GM23338 (cell line): ENCODE measurements around the gene AP2A1. TPM values are rescaled to one million over a fixed set of nuclear protein-coding genes. Genes with fewer than 3 reads are reported as not detected.

Source experiments
- ATAC-seq: fragments of 200-7000 bp; cut with Tn5 transposase; 3 replicates; pipeline ENCODE4 v1.9.1; 2020
- DNase-seq: peaks from one replicate; pipeline ENCODE4 v3.0.0-alpha.2; 2015; ENCODE audit warnings: low spot score
- H2AFZ ChIP-seq: fragments of 200-600 bp; sonication (generic); 2 replicates; pipeline ENCODE4 v1.8.0; 2016; ENCODE audit warnings: antibody characterized with exemption, mild to moderate bottlenecking, moderate library complexity
- H3F3A ChIP-seq: fragments of 200-600 bp; sonication (generic); replicated peaks from 2 replicates; pipeline ENCODE4 v1.8.0; 2017; ENCODE audit warnings: antibody characterized with exemption, mixed run types, low read depth
- H3K27ac ChIP-seq: fragments of 200-600 bp; sonication (generic); 2 replicates; pipeline ENCODE4 v1.6.1; 2016; ENCODE audit warnings: low read depth
- H3K27me3 ChIP-seq: fragments of 200-600 bp; sonication (generic); 2 replicates; pipeline ENCODE4 v1.8.0; 2016; ENCODE audit warnings: mild to moderate bottlenecking, mixed run types, moderate library complexity; ENCODE audit not compliant: insufficient read depth
- H3K36me3 ChIP-seq: fragments of 200-600 bp; sonication (generic); 2 replicates; pipeline ENCODE4 v1.8.0; 2016; ENCODE audit warnings: mild to moderate bottlenecking; ENCODE audit not compliant: insufficient read depth
- H3K4me1 ChIP-seq: fragments of 200-600 bp; sonication (generic); 2 replicates; pipeline ENCODE4 v1.8.0; 2016; ENCODE audit warnings: mild to moderate bottlenecking, moderate library complexity; ENCODE audit not compliant: insufficient read depth
- H3K4me2 ChIP-seq: fragments of 200-600 bp; sonication (generic); 2 replicates; pipeline ENCODE4 v1.7.1; 2017; ENCODE audit warnings: mixed run types
- H3K4me3 ChIP-seq: fragments of 200-600 bp; sonication (generic); 2 replicates; pipeline ENCODE4 v1.6.1; 2016; ENCODE audit warnings: mixed run types
- H3K79me2 ChIP-seq: fragments of 200-600 bp; sonication (generic); replicated peaks from 2 replicates; pipeline ENCODE4 v1.8.0; 2017; ENCODE audit warnings: mild to moderate bottlenecking; ENCODE audit not compliant: insufficient read depth
- H3K9me2 ChIP-seq: fragments of 200-600 bp; sonication (generic); 2 replicates; pipeline ENCODE4 v1.8.0; 2017; ENCODE audit not compliant: insufficient read depth
- H4K20me1 ChIP-seq: fragments of 200-600 bp; sonication (generic); replicated peaks from 2 replicates; pipeline ENCODE4 v1.8.0; 2017; ENCODE audit warnings: mild to moderate bottlenecking; ENCODE audit not compliant: insufficient read depth
- H3K27ac Mint-ChIP-seq: 2 replicates; pipeline ENCODE4 v1.8.0; 2020; ENCODE audit warnings: inconsistent platforms, mild to moderate bottlenecking, moderate library complexity, mixed read lengths
- H3K27me3 Mint-ChIP-seq: 3 replicates; pipeline ENCODE4 v1.8.0; 2022; ENCODE audit warnings: low read depth, mild to moderate bottlenecking, moderate library complexity, mixed read lengths, inconsistent platforms; ENCODE audit not compliant: insufficient read depth, poor library complexity
- H3K36me3 Mint-ChIP-seq: 3 replicates; pipeline ENCODE4 v1.8.0; 2021; ENCODE audit warnings: low read depth, mild to moderate bottlenecking, inconsistent platforms, moderate library complexity, mixed read lengths
- H3K4me1 Mint-ChIP-seq: 3 replicates; pipeline ENCODE4 v1.8.0; 2020; ENCODE audit warnings: mild to moderate bottlenecking, inconsistent platforms, mixed read lengths
- H3K4me3 Mint-ChIP-seq: 3 replicates; pipeline ENCODE4 v1.8.0; 2021; ENCODE audit warnings: moderate library complexity, mild to moderate bottlenecking, inconsistent platforms, mixed read lengths
- H3K9me3 Mint-ChIP-seq: 3 replicates; pipeline ENCODE4 v1.8.0; 2020; ENCODE audit warnings: moderate library complexity, mild to moderate bottlenecking, inconsistent platforms, mixed read lengths
- ZNF331 ChIP-seq: fragments of 250-450 bp; sonication (Bioruptor Pico); IDR thresholded peaks from 2 replicates; pipeline ENCODE4 v1.5.0; 2020; ENCODE audit warnings: low read depth, mild to moderate bottlenecking, moderate library complexity
- polyA plus RNA-seq: library from polyadenylated mRNA; unstranded; fragments of >200 nt; fragmentation: Nextera tagmentation; extraction: Ambion mirVana; gene quantifications from 2 replicates; pipeline ENCODE4 v1.2.1, GENCODE V29; 2016
- total RNA-seq: library from RNA; depleted of rRNA; stranded (reverse); fragments of >200 nt; shearing (Covaris generic); gene quantifications from 2 replicates; pipeline ENCODE4 v1.2.3, GENCODE V29; 2014
- TF ChIP-seq, protein P1 (sequence below): fragments of 250-450 bp; sonication (Bioruptor Pico); IDR thresholded peaks from 2 replicates; pipeline ENCODE4 v1.5.0; 2020; ENCODE audit warnings: mild to moderate bottlenecking, moderate library complexity
- TF ChIP-seq, protein P2 (sequence below), 2 experiments: fragments of 200-600 bp in 1 of 2; sonication (generic) in 1 of 2; conservative IDR thresholded peaks; 2 replicates each; pipeline versions ENCODE4 v1.5.1 to v1.6.1; 2016 to 2017; ENCODE audit warnings: antibody characterized with exemption in 2 of 2, low read depth in 2 of 2, mild to moderate bottlenecking in 2 of 2, moderate library complexity in 1 of 2

AP2A1 gene
- total and polyA plus RNA-seq, 2 experiments from 2014 or later = 34.1 to 129 TPM

DNA sequence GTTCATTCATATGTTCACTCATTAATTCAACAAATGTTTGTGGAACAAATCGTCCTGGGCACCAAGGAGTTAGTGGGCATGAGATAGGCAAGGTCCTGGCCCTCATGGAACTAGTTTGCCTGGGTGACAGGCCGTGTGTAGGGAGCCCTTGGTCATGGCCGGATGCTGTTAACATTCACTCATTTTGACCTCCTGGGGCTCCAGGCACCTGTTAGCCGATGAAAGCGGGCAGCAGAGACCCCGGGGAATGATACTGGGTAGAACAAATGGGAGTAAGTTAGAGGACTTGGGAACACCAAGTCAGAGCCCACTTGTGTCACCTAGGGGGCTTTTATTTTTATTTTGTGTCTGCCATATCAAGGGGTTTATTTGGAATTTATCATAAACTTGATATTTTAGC is 57.9 kb downstream of the AP2A1 start (continued):
- TF ChIP-seq, protein P1, sequence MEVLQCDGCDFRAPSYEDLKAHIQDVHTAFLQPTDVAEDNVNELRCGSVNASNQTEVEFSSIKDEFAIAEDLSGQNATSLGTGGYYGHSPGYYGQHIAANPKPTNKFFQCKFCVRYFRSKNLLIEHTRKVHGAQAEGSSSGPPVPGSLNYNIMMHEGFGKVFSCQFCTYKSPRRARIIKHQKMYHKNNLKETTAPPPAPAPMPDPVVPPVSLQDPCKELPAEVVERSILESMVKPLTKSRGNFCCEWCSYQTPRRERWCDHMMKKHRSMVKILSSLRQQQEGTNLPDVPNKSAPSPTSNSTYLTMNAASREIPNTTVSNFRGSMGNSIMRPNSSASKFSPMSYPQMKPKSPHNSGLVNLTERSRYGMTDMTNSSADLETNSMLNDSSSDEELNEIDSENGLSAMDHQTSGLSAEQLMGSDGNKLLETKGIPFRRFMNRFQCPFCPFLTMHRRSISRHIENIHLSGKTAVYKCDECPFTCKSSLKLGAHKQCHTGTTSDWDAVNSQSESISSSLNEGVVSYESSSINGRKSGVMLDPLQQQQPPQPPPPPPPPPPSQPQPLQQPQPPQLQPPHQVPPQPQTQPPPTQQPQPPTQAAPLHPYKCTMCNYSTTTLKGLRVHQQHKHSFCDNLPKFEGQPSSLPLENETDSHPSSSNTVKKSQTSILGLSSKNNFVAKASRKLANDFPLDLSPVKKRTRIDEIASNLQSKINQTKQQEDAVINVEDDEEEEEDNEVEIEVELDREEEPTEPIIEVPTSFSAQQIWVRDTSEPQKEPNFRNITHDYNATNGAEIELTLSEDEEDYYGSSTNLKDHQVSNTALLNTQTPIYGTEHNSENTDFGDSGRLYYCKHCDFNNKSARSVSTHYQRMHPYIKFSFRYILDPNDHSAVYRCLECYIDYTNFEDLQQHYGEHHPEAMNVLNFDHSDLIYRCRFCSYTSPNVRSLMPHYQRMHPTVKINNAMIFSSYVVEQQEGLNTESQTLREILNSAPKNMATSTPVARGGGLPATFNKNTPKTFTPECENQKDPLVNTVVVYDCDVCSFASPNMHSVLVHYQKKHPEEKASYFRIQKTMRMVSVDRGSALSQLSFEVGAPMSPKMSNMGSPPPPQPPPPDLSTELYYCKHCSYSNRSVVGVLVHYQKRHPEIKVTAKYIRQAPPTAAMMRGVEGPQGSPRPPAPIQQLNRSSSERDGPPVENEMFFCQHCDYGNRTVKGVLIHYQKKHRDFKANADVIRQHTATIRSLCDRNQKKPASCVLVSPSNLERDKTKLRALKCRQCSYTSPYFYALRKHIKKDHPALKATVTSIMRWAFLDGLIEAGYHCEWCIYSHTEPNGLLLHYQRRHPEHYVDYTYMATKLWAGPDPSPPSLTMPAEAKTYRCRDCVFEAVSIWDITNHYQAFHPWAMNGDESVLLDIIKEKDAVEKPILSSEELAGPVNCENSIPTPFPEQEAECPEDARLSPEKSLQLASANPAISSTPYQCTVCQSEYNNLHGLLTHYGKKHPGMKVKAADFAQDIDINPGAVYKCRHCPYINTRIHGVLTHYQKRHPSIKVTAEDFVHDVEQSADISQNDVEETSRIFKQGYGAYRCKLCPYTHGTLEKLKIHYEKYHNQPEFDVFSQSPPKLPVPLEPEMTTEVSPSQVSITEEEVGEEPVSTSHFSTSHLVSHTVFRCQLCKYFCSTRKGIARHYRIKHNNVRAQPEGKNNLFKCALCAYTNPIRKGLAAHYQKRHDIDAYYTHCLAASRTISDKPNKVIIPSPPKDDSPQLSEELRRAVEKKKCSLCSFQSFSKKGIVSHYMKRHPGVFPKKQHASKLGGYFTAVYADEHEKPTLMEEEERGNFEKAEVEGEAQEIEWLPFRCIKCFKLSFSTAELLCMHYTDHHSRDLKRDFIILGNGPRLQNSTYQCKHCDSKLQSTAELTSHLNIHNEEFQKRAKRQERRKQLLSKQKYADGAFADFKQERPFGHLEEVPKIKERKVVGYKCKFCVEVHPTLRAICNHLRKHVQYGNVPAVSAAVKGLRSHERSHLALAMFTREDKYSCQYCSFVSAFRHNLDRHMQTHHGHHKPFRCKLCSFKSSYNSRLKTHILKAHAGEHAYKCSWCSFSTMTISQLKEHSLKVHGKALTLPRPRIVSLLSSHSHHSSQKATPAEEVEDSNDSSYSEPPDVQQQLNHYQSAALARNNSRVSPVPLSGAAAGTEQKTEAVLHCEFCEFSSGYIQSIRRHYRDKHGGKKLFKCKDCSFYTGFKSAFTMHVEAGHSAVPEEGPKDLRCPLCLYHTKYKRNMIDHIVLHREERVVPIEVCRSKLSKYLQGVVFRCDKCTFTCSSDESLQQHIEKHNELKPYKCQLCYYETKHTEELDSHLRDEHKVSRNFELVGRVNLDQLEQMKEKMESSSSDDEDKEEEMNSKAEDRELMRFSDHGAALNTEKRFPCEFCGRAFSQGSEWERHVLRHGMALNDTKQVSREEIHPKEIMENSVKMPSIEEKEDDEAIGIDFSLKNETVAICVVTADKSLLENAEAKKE (CRISPR knock-in tag) = no peak

DNA sequence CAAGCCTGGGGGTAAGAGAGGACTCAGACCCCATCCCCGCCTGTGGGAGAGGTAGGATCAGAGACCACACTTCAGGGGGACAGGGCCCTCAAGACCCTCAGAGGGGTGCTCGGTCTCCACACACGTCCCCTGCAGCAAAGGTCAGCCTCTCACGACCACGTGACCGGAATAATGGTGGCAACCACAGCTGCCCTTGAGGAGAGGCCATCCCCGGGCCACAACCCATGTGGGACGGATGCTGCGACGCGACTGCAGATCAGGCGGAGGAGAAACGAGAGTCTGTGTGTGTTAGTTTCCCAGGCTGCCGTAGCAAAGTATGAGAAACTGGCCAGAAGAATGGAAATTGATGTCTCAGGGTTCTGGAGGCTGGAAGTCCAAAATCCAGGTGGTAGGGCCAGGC is 60.2 kb downstream of the AP2A1 start:
- H2AFZ ChIP-seq = no peak overlapping the region
- Mint-ChIP-seq H3K4me3 (no peak overlapping the region), H3K4me1 (no peaks in the 10 kb centered on the region), H3K27me3 (peaks cover 9% of the 10 kb centered on the region), H3K27ac (no peak overlapping the region), H3K36me3 (peaks cover 13% of the 10 kb centered on the region), H3K9me3 (no peaks in the 10 kb centered on the region; the same call in 2 of the 3 replicates)
- H3K79me2 ChIP-seq = peaks cover 9% of the 10 kb centered on the region
- no peak overlapping the region for H3K4me3 ChIP-seq
- no peaks in the 10 kb centered on the region for H3F3A ChIP-seq
- no peaks in the 10 kb centered on the region for H3K4me1 ChIP-seq
- no peak for TF ChIP-seq ZNF331 (CRISPR knock-in tag)
- TF ChIP-seq, protein P2, sequence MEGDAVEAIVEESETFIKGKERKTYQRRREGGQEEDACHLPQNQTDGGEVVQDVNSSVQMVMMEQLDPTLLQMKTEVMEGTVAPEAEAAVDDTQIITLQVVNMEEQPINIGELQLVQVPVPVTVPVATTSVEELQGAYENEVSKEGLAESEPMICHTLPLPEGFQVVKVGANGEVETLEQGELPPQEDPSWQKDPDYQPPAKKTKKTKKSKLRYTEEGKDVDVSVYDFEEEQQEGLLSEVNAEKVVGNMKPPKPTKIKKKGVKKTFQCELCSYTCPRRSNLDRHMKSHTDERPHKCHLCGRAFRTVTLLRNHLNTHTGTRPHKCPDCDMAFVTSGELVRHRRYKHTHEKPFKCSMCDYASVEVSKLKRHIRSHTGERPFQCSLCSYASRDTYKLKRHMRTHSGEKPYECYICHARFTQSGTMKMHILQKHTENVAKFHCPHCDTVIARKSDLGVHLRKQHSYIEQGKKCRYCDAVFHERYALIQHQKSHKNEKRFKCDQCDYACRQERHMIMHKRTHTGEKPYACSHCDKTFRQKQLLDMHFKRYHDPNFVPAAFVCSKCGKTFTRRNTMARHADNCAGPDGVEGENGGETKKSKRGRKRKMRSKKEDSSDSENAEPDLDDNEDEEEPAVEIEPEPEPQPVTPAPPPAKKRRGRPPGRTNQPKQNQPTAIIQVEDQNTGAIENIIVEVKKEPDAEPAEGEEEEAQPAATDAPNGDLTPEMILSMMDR (conservative IDR thresholded peaks at IDR 0.05; ENCODE audit: low read depth in 2 of 2) = no peak
- no peak for DNase-seq
- H3K27ac ChIP-seq = no peak overlapping the region
- no peaks in the 10 kb centered on the region for H3K9me2 ChIP-seq
- no peak for ATAC-seq
- no peak overlapping the region for H3K4me2 ChIP-seq
- peaks cover 3% of the 10 kb centered on the region; the same call in 1 of the 2 replicates for H3K36me3 ChIP-seq
- H4K20me1 ChIP-seq = no peaks in the 10 kb centered on the region; the same call in 1 of the 2 replicates
- H3K27me3 ChIP-seq = no peaks in the 10 kb centered on the region
